ENCODE results near the gene FAM174A.

Gene FAM174A

GRCh38 chr5:100623719-100624118, 88.5 kb downstream of the FAM174A start:
- no peak overlapping the region for H3K4me3 ChIP-seq (replicated peaks in 1 of 2; ENCODE audit: low read depth in 2 of 2, low read length in 2 of 2)
- TF ChIP-seq, protein P1, sequence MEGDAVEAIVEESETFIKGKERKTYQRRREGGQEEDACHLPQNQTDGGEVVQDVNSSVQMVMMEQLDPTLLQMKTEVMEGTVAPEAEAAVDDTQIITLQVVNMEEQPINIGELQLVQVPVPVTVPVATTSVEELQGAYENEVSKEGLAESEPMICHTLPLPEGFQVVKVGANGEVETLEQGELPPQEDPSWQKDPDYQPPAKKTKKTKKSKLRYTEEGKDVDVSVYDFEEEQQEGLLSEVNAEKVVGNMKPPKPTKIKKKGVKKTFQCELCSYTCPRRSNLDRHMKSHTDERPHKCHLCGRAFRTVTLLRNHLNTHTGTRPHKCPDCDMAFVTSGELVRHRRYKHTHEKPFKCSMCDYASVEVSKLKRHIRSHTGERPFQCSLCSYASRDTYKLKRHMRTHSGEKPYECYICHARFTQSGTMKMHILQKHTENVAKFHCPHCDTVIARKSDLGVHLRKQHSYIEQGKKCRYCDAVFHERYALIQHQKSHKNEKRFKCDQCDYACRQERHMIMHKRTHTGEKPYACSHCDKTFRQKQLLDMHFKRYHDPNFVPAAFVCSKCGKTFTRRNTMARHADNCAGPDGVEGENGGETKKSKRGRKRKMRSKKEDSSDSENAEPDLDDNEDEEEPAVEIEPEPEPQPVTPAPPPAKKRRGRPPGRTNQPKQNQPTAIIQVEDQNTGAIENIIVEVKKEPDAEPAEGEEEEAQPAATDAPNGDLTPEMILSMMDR (IDR thresholded peaks at IDR 0.05; ENCODE audit: low read depth, low read length): peak; percentile 63
- peak; percentile 65 to 70 for DNase-seq (ENCODE audit: low read depth in 2 of 2)

DNA sequence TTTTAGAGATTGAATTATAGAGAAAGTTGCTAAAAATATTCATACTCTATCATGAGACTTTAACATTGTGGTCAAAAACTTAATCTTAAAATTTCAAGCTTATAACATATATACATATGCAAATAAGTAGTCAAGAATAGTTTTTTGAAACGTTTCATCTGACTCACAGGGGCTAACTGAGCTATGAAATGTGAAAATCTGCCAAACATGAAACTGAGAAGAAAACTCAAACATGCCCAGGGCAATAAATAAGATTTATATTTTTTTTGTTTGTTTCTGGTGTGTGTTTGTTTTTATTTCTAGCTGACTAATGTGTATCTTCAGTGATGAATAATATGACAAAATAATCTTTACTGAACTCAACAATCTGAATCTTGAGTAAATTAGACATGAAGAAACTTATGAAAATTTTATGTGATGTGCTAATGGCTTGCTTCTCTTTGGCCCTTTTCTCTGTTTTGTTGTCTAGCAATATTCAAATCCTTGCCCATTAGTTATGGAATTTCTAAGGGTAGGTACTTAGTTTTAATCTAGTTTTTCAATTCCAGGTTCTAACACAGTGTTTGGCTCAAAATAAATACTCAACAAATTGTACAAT, 99.9 kb downstream of the FAM174A start:
- peak in 1 of 2 donors; percentile 5 for DNase-seq (ENCODE audit: low read depth in 2 of 2)
- H3K4me3 ChIP-seq (replicated peaks in 1 of 2; ENCODE audit: low read depth in 2 of 2, low read length in 2 of 2): no peak overlapping the region
- TF ChIP-seq, protein P1 (IDR thresholded peaks at IDR 0.05; ENCODE audit: low read depth, low read length): no peak
